IMR-90 (cell line): ENCODE results near the gene ANO1. TPM values are rescaled to one million over a fixed set of nuclear protein-coding genes. Genes with fewer than 3 reads are reported as not detected.

ENCODE experiments used
- ATAC-seq: fragments of 200-7000 bp; cut with Tn5 transposase; 2 replicates; pipeline ENCODE4 v1.9.1; 2020; ENCODE audit warnings: low read depth, mild to moderate bottlenecking, moderate library complexity
- BruUV-seq: library from RNA; stranded (reverse); fragments of 400-500 nt; replicated peaks from 2 replicates; lab custom pipeline; 2021; lab: Mats Ljungman, UMichigan
- CTCF ChIA-PET: fragments of 300-600 bp; formaldehyde crosslinking; extraction: SDS; loops from one replicate; lab custom pipeline; 2021; ENCODE audit warnings: antibody characterized with exemption; lab: Yijun Ruan, JAX
- POLR2A ChIA-PET: fragments of 300-600 bp; sonication (Branson Sonifier 250); formaldehyde crosslinking; loops from one replicate; lab custom pipeline; 2022; ENCODE audit warnings: antibody characterized with exemption; ENCODE audit not compliant: unreplicated experiment; lab: Charles Lee
- DNase-seq: peaks from one replicate; pipeline ENCODE4 v3.0.0; 2013
- H2AFZ ChIP-seq: replicated peaks from 2 replicates; pipeline ENCODE3; 2013; ENCODE audit warnings: low read length, mild to moderate bottlenecking; ENCODE audit not compliant: poor library complexity
- H2AK5ac ChIP-seq: 2 replicates; pipeline ENCODE4 v1.6.1; 2013; ENCODE audit warnings: low read depth, low read length, inconsistent platforms
- H2AK9ac ChIP-seq: replicated peaks from 2 replicates; pipeline ENCODE3; 2013; ENCODE audit warnings: mild to moderate bottlenecking, low read depth, low read length, moderate library complexity; ENCODE audit not compliant: poor library complexity
- H2BK120ac ChIP-seq: 2 replicates; pipeline ENCODE4 v1.6.1; 2013; ENCODE audit warnings: low read depth, low read length, inconsistent platforms
- H2BK15ac ChIP-seq: 3 replicates; pipeline ENCODE4 v1.6.1; 2013; ENCODE audit warnings: low read depth, low read length, inconsistent platforms
- H2BK20ac ChIP-seq: 2 replicates; pipeline ENCODE4 v1.6.1; 2013; ENCODE audit warnings: low read depth, mild to moderate bottlenecking, inconsistent platforms, low read length, moderate library complexity
- H2BK5ac ChIP-seq: 2 replicates; pipeline ENCODE4 v1.6.1; 2013; ENCODE audit warnings: mild to moderate bottlenecking, low read depth, low read length, inconsistent platforms; ENCODE audit not compliant: poor library complexity, severe bottlenecking
- H3K14ac ChIP-seq: replicated peaks from 2 replicates; pipeline ENCODE4 v1.6.1; 2013; ENCODE audit warnings: low read depth, low read length, inconsistent platforms
- H3K18ac ChIP-seq: 2 replicates; pipeline ENCODE4 v1.6.1; 2013; ENCODE audit warnings: low read depth, low read length, control low read depth
- H3K23ac ChIP-seq: 2 replicates; pipeline ENCODE4 v1.6.1; 2013; ENCODE audit warnings: low read depth, low read length, inconsistent platforms
- H3K27ac ChIP-seq: 2 replicates; pipeline ENCODE4 v1.5.1; 2013; ENCODE audit warnings: mild to moderate bottlenecking, control low read depth, low read length; ENCODE audit not compliant: insufficient read depth
- H3K27me3 ChIP-seq: 2 replicates; pipeline ENCODE4 v1.6.1; 2013; ENCODE audit warnings: low read length; ENCODE audit not compliant: control insufficient read depth, insufficient read depth
- H3K36me3 ChIP-seq: 2 replicates; pipeline ENCODE4 v1.6.1; 2013; ENCODE audit warnings: low read length, mixed read lengths; ENCODE audit not compliant: control insufficient read depth, insufficient read depth
- H3K4ac ChIP-seq: 2 replicates; pipeline ENCODE4 v1.6.1; 2013; ENCODE audit warnings: low read depth, low read length, inconsistent platforms
- H3K4me1 ChIP-seq: 2 replicates; pipeline ENCODE4 v1.6.1; 2013; ENCODE audit warnings: low read length, mixed read lengths; ENCODE audit not compliant: control insufficient read depth, insufficient read depth
- H3K4me2 ChIP-seq: 2 replicates; pipeline ENCODE4 v1.6.1; 2013; ENCODE audit warnings: low read depth, mild to moderate bottlenecking, control low read depth, low read length, moderate library complexity
- H3K4me3 ChIP-seq: 2 replicates; pipeline ENCODE4 v1.5.1; 2013; ENCODE audit warnings: low read depth, mild to moderate bottlenecking, control low read depth, low read length, moderate library complexity; ENCODE audit not compliant: insufficient read depth
- H3K56ac ChIP-seq: 2 replicates; pipeline ENCODE4 v1.6.1; 2013; ENCODE audit warnings: low read length, inconsistent platforms; ENCODE audit not compliant: insufficient read depth; ENCODE audit errors: extremely low read depth
- H3K79me1 ChIP-seq, 2 experiments: 2 replicates each; pipeline ENCODE4 v1.6.1; 2013; ENCODE audit warnings: low read length in 2 of 2, inconsistent platforms in 1 of 2, low read depth in 1 of 2
- H3K9ac ChIP-seq: 2 replicates; pipeline ENCODE4 v1.6.1; 2013; ENCODE audit warnings: low read depth, low read length, control low read depth
- H3K9me1 ChIP-seq: 2 replicates; pipeline ENCODE4 v1.6.1; 2013; ENCODE audit warnings: low read length, inconsistent platforms; ENCODE audit not compliant: insufficient read depth
- H3K9me3 ChIP-seq: 2 replicates; pipeline ENCODE4 v1.6.1; 2013; ENCODE audit warnings: low read length; ENCODE audit not compliant: control insufficient read depth, insufficient read depth
- H4K20me1 ChIP-seq: 2 replicates; pipeline ENCODE4 v1.6.1; 2013; ENCODE audit warnings: low read length, inconsistent platforms; ENCODE audit not compliant: insufficient read depth
- H4K5ac ChIP-seq: 2 replicates; pipeline ENCODE4 v1.6.1; 2013; ENCODE audit warnings: mild to moderate bottlenecking, low read depth, low read length, control low read depth
- H4K8ac ChIP-seq, 2 experiments: 2 replicates each; pipeline ENCODE4 v1.6.1; 2013; ENCODE audit warnings: low read depth in 2 of 2, low read length in 2 of 2, control low read depth in 1 of 2, inconsistent platforms in 1 of 2
- H4K91ac ChIP-seq: 2 replicates; pipeline ENCODE4 v1.6.1; 2013; ENCODE audit warnings: low read depth, low read length, inconsistent platforms; ENCODE audit not compliant: insufficient read depth
- BHLHE40 ChIP-seq: fragments of 150-350 bp; IDR thresholded peaks from 2 replicates; pipeline ENCODE4 v1.6.1; 2016; ENCODE audit warnings: mild to moderate bottlenecking, low read depth, low read length
- CEBPB ChIP-seq: IDR thresholded peaks from 2 replicates; pipeline ENCODE4 v1.6.1; 2012; ENCODE audit warnings: low read depth, low read length, improper control_type of control experiment
- CHD1 ChIP-seq: IDR thresholded peaks from 2 replicates; pipeline ENCODE4 v1.6.1; 2012; ENCODE audit warnings: low read depth, low read length, improper control_type of control experiment
- CTCF ChIP-seq: conservative IDR thresholded peaks from 2 replicates; pipeline ENCODE4 v1.5.1; 2012; ENCODE audit warnings: mild to moderate bottlenecking, low read depth, low read length, improper control_type of control experiment
- ELK1 ChIP-seq: fragments of 150-350 bp; IDR thresholded peaks from 2 replicates; pipeline ENCODE4 v1.6.1; 2016; ENCODE audit warnings: low read depth, mild to moderate bottlenecking, low read length, moderate library complexity, borderline replicate concordance
- FOS ChIP-seq: fragments of 150-350 bp; IDR thresholded peaks from 2 replicates; pipeline ENCODE4 v1.6.1; 2016; ENCODE audit warnings: low read depth, low read length
- MAFK ChIP-seq: IDR thresholded peaks from 2 replicates; pipeline ENCODE4 v1.6.1; 2012; ENCODE audit warnings: low read depth, low read length, improper control_type of control experiment
- MAZ ChIP-seq: IDR thresholded peaks from 2 replicates; pipeline ENCODE4 v1.6.1; 2012; ENCODE audit warnings: low read depth, mild to moderate bottlenecking, low read length, improper control_type of control experiment, moderate library complexity, borderline replicate concordance
- MXI1 ChIP-seq: IDR thresholded peaks from 2 replicates; pipeline ENCODE4 v1.6.1; 2012; ENCODE audit warnings: low read depth, mild to moderate bottlenecking, low read length, moderate library complexity, borderline replicate concordance
- NFE2L2 ChIP-seq: fragments of 150-350 bp; IDR thresholded peaks from 2 replicates; pipeline ENCODE4 v1.6.1; 2016; ENCODE audit warnings: low read depth, mild to moderate bottlenecking, low read length
- POLR2A ChIP-seq: IDR thresholded peaks from 2 replicates; pipeline ENCODE4 v1.6.1; 2012; ENCODE audit warnings: mild to moderate bottlenecking, low read depth, low read length
- RAD21 ChIP-seq: IDR thresholded peaks from 2 replicates; pipeline ENCODE4 v1.6.1; 2012; ENCODE audit warnings: low read length, improper control_type of control experiment
- RCOR1 ChIP-seq: IDR thresholded peaks from 2 replicates; pipeline ENCODE4 v1.6.1; 2012; ENCODE audit warnings: mild to moderate bottlenecking, low read length, improper control_type of control experiment; ENCODE audit not compliant: insufficient replicate concordance
- RFX5 ChIP-seq: IDR thresholded peaks from 2 replicates; pipeline ENCODE4 v1.8.0; 2012; ENCODE audit warnings: low read depth, mild to moderate bottlenecking, low read length, moderate library complexity
- SMC3 ChIP-seq: fragments of 150-350 bp; IDR thresholded peaks from 2 replicates; pipeline ENCODE4 v1.6.1; 2016; ENCODE audit warnings: low read depth, mild to moderate bottlenecking, antibody characterized with exemption, low read length, moderate library complexity
- USF2 ChIP-seq: fragments of 150-350 bp; IDR thresholded peaks from 2 replicates; pipeline ENCODE4 v1.6.1; 2017; ENCODE audit warnings: mild to moderate bottlenecking, antibody characterized with exemption, low read length, low read depth
- WGBS, 2 experiments: methylation state at CpG; one replicate each; pipeline versions ENCODE4 v1.1.5 to v1.1.7; 2013; ENCODE audit warnings: missing lambda C conversion rate in 2 of 2; ENCODE audit not compliant: insufficient read length in 1 of 2; ENCODE audit errors: extremely low coverage in 2 of 2; 5-methylcytosine and 5-hydroxymethylcytosine counted together
- dilution Hi-C: fragments of 300-500 bp; cut with HindIII; formaldehyde crosslinking; loops from one replicate; pipeline ENCODE4 v1.14.3; 2018; ENCODE audit warnings: low sequenced_read_pairs; ENCODE audit not compliant: unreplicated experiment
- in situ Hi-C: fragments of 300-500 bp; cut with MboI; formaldehyde crosslinking; loops from 3 replicates; pipeline ENCODE4 v1.14.3; 2019; ENCODE audit warnings: low sequenced_read_pairs, inconsistent platforms, mixed read lengths
- intact Hi-C: fragments of 100-400 bp; cut with micrococcal nuclease; formaldehyde crosslinking; loops from 2 replicates; pipeline ENCODE4 v1.10.0; 2022
- polyA plus RNA-seq, 3 experiments: library from polyadenylated mRNA; depleted of rRNA; stranded (reverse); fragments of >200 nt; gene quantifications; 2 replicates each; pipeline ENCODE4 v1.2.3, GENCODE V29; 2012; ENCODE audit warnings: low replicate concordance in 1 of 3
- total RNA-seq: library from RNA; depleted of rRNA; stranded (reverse); fragments of >200 nt; gene quantifications from 2 replicates; pipeline ENCODE4 v1.2.3, GENCODE V29; 2012

The ANO1 gene
- total and polyA plus RNA-seq, 2 of the 4 experiments (the other 2 are of a cell fraction): 4.1 to 10.7 TPM

- Histone ChIP-seq H3K4me3 (peak overlapping the region; percentile 66), H3K9me3 (no peaks in the 10 kb centered on the region), H2BK120ac (peak overlapping the region; percentile 72; the same call in 1 of the 2 replicates), H2AFZ (peak overlapping the region; percentile 99), H3K9ac (peak overlapping the region; percentile 96), H3K4me2 (peak overlapping the region; percentile 98), H3K18ac (peak overlapping the region; percentile 70; the same call in 1 of the 2 replicates), H2BK15ac (peak overlapping the region; percentile 46; the same call in 1 of the 3 replicates), H2BK5ac (peak overlapping the region; percentile 90), H3K56ac (peak overlapping the region; percentile 90), H4K5ac (no peak overlapping the region; the same call in 1 of the 2 replicates), H4K91ac (peak overlapping the region; percentile 81), H3K23ac (peak overlapping the region; percentile 98), H4K8ac (peak overlapping the region; percentile 52 to 76; a peak in 2 of 4 replicates), H3K27ac (peak overlapping the region; percentile 94), H2AK9ac (peak overlapping the region; percentile 97), H3K27me3 (no peaks in the 10 kb centered on the region), H3K9me1 (peaks cover 21% of the 10 kb centered on the region), H3K14ac (peak overlapping the region; percentile 99), H3K36me3 (peaks cover 39% of the 10 kb centered on the region), H4K20me1 (peaks cover 56% of the 10 kb centered on the region), H2BK20ac (no peak overlapping the region), H3K4ac (peak overlapping the region; percentile 96), H3K4me1 (peaks cover 3% of the 10 kb centered on the region; the same call in 1 of the 2 replicates), H2AK5ac (peak overlapping the region; percentile 90), H3K79me1 (peaks cover 21 to 61% of the 10 kb centered on the region in 2 experiments; a peak in 3 of 4 replicates)
- DNase-seq (no peak), ATAC-seq (no peak)
- no CpG with 5 or more reads among the region's 4 CpGs for WGBS, 2 experiments
- intact Hi-C loops (loop anchor here (1.0 to 10.0 kb wide), 4 partner anchors 120 to 213 kb away; partner anchors contain the start of gene CTTN), dilution Hi-C loops (no loop called here), in situ Hi-C loops (no loop called here)
- BruUV-seq: no TSS peak
- CTCF ChIA-PET: no interaction called here
- no peak for TF ChIP-seq CHD1
- TF ChIP-seq ELK1: no peak
- no peak; the same call in 1 of the 2 replicates for TF ChIP-seq POLR2A
- no peak for TF ChIP-seq RCOR1
- no peak for TF ChIP-seq CTCF
- TF ChIP-seq MXI1: no peak
- no peak for TF ChIP-seq CEBPB
- no peak for TF ChIP-seq BHLHE40
- no peak for TF ChIP-seq USF2
- no peak for TF ChIP-seq NFE2L2
- no peak for TF ChIP-seq MAFK
- no peak; the same call in 1 of the 2 replicates for TF ChIP-seq RAD21
- no peak for TF ChIP-seq FOS
- TF ChIP-seq SMC3: no peak
- no peak for TF ChIP-seq MAZ
- TF ChIP-seq RFX5: no peak
- POLR2A ChIA-PET: no interaction called here
These were observed 126.3 kb downstream of the ANO1 start for GRCh38 chr11:70204466-70204799.
